Hematopoietic multipotent progenitor cell treated with erythropoietin and hydrocortisone succinate and interleukin-3 and kit ligand, for 6 days (in vitro differentiated cells): ENCODE data around the gene LMAN2.
A peak's percentile ranks its signal among the peaks of the same experiment; 100 is the strongest.
"Not testable (repeated sequence)": the region's sequence is repeated elsewhere in the genome, so short reads cannot be mapped to it uniquely, and the experiment has no call there.

Experiments
- DNase-seq: peaks from one replicate; pipeline ENCODE4 v3.0.0-alpha.2; 2015

Gene LMAN2

GRCh38 chr5:177364159-177364962, 12.9 kb upstream of the LMAN2 start:
- DNase-seq, result no peak

- no peak for DNase-seq
Measured at GRCh38 chr5:177363565-177363964, 12.1 kb upstream of the LMAN2 start.

- peak; percentile 82 for DNase-seq
Measured at GRCh38 chr5:177362610-177363507, 11.4 kb upstream of the LMAN2 start.

GRCh38 chr5:177362292-177362609, 10.8 kb upstream of the LMAN2 start:
- no peak for DNase-seq

GRCh38 chr5:177361418-177362291, 10.2 kb upstream of the LMAN2 start:
- peak; percentile 47 for DNase-seq

- DNase-seq, result not testable (repeated sequence)
Measured at GRCh38 chr5:177360740-177361139, 9.3 kb upstream of the LMAN2 start.

GRCh38 chr5:177359860-177360259, 8.4 kb upstream of the LMAN2 start:
- DNase-seq, result no peak

GRCh38 chr5:177359451-177359851, 8.0 kb upstream of the LMAN2 start:
- DNase-seq, result no peak

GRCh38 chr5:177358370-177358819, 6.9 kb upstream of the LMAN2 start:
- DNase-seq, result peak; percentile 63

- DNase-seq, result peak; percentile 95
Measured at GRCh38 chr5:177357459-177358351, 6.2 kb upstream of the LMAN2 start, which contains the start of gene RGS14. Gene RGS14, plus strand, starts transcription at chr5:177357924. Its CDS starts 101 bp downstream, at chr5:177358025.

GRCh38 chr5:177357146-177357458, 5.6 kb upstream of the LMAN2 start:
- DNase-seq, result no peak

- peak; percentile 75 for DNase-seq
Measured at GRCh38 chr5:177356746-177357145, 5.3 kb upstream of the LMAN2 start.

GRCh38 chr5:177355868-177356168, 4.3 kb upstream of the LMAN2 start:
- DNase-seq, result peak; percentile 33

- DNase-seq, result no peak
Measured at GRCh38 chr5:177355162-177355867, 3.8 kb upstream of the LMAN2 start.

GRCh38 chr5:177354711-177355110, 3.2 kb upstream of the LMAN2 start:
- DNase-seq, result peak; percentile 42

- no peak for DNase-seq
Measured at GRCh38 chr5:177354256-177354655, 2.8 kb upstream of the LMAN2 start.

- DNase-seq, result no peak
Measured at GRCh38 chr5:177353093-177353492, 1.6 kb upstream of the LMAN2 start.

GRCh38 chr5:177350776-177351391, 584 bp downstream of the LMAN2 start:
- DNase-seq, result no peak

GRCh38 chr5:177349762-177350161, 1.7 kb downstream of the LMAN2 start:
- DNase-seq, result no peak

GRCh38 chr5:177349362-177349647, 2.2 kb downstream of the LMAN2 start:
- no peak for DNase-seq

GRCh38 chr5:177347699-177348098, 3.8 kb downstream of the LMAN2 start:
- no peak for DNase-seq
